GM19324 (cell line): Measurements from ENCODE around the gene CNGA2.

Source experiments
- ATAC-seq: cut with Tn5 transposase; IDR thresholded peaks from one replicate; pipeline ENCODE4 v1.9.1; 2021; ENCODE audit warnings: mild to moderate bottlenecking, moderate library complexity; ENCODE audit not compliant: unreplicated experiment, low FRiP score

Gene CNGA2

GRCh38 chrX:151711154-151711553 is 23.4 kb upstream of the CNGA2 start:
- no peak for ATAC-seq

- ATAC-seq = no peak
Measured at GRCh38 chrX:151711787-151712186, 22.8 kb upstream of the CNGA2 start.

GRCh38 chrX:151712253-151712652 is 22.3 kb upstream of the CNGA2 start:
- no peak for ATAC-seq

- no peak for ATAC-seq
Measured at GRCh38 chrX:151713849-151714248, 20.7 kb upstream of the CNGA2 start.

- no peak for ATAC-seq
Measured at GRCh38 chrX:151714362-151714761, 20.2 kb upstream of the CNGA2 start.

- ATAC-seq = no peak
Measured at GRCh38 chrX:151715752-151716151, 18.8 kb upstream of the CNGA2 start, which contains the start of gene FATE1. Gene FATE1, plus strand, starts transcription at chrX:151716035. Its CDS starts 85 bp downstream, at chrX:151716120.

- ATAC-seq = no peak
Measured at GRCh38 chrX:151722241-151722846, 12.2 kb upstream of the CNGA2 start.

GRCh38 chrX:151723156-151723760 is 11.3 kb upstream of the CNGA2 start:
- no peak for ATAC-seq

GRCh38 chrX:151724563-151725337 is 9.8 kb upstream of the CNGA2 start:
- ATAC-seq = no peak

- no peak for ATAC-seq
Measured at GRCh38 chrX:151725338-151725614, 9.3 kb upstream of the CNGA2 start.

GRCh38 chrX:151726751-151727150 is 7.8 kb upstream of the CNGA2 start:
- no peak for ATAC-seq

GRCh38 chrX:151727346-151727745 is 7.2 kb upstream of the CNGA2 start:
- ATAC-seq = no peak

GRCh38 chrX:151729056-151729725 is 5.4 kb upstream of the CNGA2 start:
- no peak for ATAC-seq

- ATAC-seq = no peak
Measured at GRCh38 chrX:151735219-151735618, 673 bp downstream of the CNGA2 start.

- ATAC-seq = no peak
Measured at GRCh38 chrX:151736685-151737084, 2.1 kb downstream of the CNGA2 start.

GRCh38 chrX:151737494-151737893 is 2.9 kb downstream of the CNGA2 start:
- ATAC-seq = no peak

GRCh38 chrX:151738751-151739150 is 4.2 kb downstream of the CNGA2 start:
- ATAC-seq = no peak

GRCh38 chrX:151741606-151742005 is 7.1 kb downstream of the CNGA2 start:
- no peak for ATAC-seq

- ATAC-seq = no peak
Measured at GRCh38 chrX:151742311-151742710, 7.8 kb downstream of the CNGA2 start.

GRCh38 chrX:151743651-151744470 is 9.3 kb downstream of the CNGA2 start:
- ATAC-seq = no peak

GRCh38 chrX:151745651-151746050 is 11.1 kb downstream of the CNGA2 start:
- ATAC-seq = no peak
